ENCODE data around the gene MSH5. TPM values are rescaled to one million over a fixed set of nuclear protein-coding genes. Genes with fewer than 3 reads are reported as not detected.

MSH5 gene
- total RNA-seq, 2 experiments from 2014 or later = 13.6 to 13.7 TPM

DNA sequence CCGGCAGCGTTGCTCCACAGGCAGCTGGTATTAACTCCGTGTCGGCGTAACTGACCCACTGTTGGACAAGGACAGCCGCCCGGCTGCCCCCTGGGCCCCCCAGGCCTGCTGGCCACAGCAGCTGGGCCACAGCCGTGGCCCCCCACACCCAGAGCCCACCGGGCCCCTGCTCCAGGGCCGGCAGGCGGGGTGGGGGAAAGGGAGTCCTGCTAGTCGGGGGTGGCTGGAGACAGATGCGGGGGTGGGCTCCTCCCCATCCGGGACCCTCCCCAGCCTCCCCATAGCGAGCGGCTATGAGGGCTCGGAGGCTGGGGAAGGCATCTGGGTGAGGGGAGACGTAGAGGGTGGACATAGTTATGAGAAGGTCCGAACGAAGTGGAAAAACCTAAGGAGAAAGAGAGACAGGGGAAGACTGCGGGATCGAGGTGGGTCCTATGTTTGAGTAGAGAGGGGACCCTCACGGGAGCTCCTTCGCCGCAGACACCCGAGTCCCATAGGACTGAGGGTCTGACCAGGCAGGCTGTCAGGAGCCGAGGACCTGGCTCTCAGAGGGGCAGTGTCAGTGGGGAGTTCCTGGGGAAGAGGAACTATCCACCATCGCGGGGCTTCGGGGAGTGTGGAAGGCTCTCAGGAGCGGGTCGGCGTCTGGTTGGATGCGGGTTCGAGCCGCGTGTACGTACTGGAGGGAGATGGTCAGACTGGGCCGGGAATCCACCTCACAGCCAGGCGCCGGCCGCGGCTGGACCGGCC lies 55.2 kb downstream of the MSH5 start:
- Mint-ChIP-seq H3K9me3 (no peaks in the 10 kb centered on the region), H3K27me3 (no peaks in the 10 kb centered on the region), H3K4me1 (ENCODE audit: low read depth) (peaks cover 42% of the 10 kb centered on the region), H3K27ac (peak overlapping the region; percentile 54), H3K4me3 (peak overlapping the region; percentile 97), H3K36me3 (ENCODE audit: low read depth) (peaks cover 38% of the 10 kb centered on the region)
- peaks cover 49% of the 10 kb centered on the region for H3K4me1 ChIP-seq (ENCODE audit: insufficient read depth, low read length)
- ChIA-PET POLR2A (interaction anchor here (0.6 to 3.2 kb wide), 16 partner anchors 10 to 1177 kb away, joined by 3 to 28 read pairs (median 4); partner anchors contain the start of genes GPANK1, HSPA1A, HSPA1B and HSPA1L), CTCF (interaction anchor here (1.1 to 2.4 kb wide), 10 partner anchors 11 to 141 kb away, joined by 4 to 27 read pairs (median 8); partner anchors contain the start of genes CLIC1, DDAH2, HSPA1A and HSPA1L)
- intact Hi-C loops (cut with DNase I, micrococcal nuclease) = loop anchor here (2.0 to 5.0 kb wide), 5 partner anchors 20 to 64 kb away; partner anchors contain the start of genes HSPA1A (in 1 of the 2), HSPA1B (in 1 of the 2) and HSPA1L (in 1 of the 2)
- TF ChIP-seq, protein P1, sequence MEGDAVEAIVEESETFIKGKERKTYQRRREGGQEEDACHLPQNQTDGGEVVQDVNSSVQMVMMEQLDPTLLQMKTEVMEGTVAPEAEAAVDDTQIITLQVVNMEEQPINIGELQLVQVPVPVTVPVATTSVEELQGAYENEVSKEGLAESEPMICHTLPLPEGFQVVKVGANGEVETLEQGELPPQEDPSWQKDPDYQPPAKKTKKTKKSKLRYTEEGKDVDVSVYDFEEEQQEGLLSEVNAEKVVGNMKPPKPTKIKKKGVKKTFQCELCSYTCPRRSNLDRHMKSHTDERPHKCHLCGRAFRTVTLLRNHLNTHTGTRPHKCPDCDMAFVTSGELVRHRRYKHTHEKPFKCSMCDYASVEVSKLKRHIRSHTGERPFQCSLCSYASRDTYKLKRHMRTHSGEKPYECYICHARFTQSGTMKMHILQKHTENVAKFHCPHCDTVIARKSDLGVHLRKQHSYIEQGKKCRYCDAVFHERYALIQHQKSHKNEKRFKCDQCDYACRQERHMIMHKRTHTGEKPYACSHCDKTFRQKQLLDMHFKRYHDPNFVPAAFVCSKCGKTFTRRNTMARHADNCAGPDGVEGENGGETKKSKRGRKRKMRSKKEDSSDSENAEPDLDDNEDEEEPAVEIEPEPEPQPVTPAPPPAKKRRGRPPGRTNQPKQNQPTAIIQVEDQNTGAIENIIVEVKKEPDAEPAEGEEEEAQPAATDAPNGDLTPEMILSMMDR (IDR thresholded peaks at IDR 0.05) = no peak
- peak; percentile 12 for ATAC-seq (ENCODE audit: poor library complexity)
- peaks cover 9% of the 10 kb centered on the region for H3K36me3 ChIP-seq (ENCODE audit: insufficient read depth, low read length)
- H3K27me3 ChIP-seq (ENCODE audit: control insufficient read depth in 1 of 2, insufficient read depth in 2 of 2, low read length in 2 of 2) = no peaks in the 10 kb centered on the region
- no peaks in the 10 kb centered on the region for H3K9me3 ChIP-seq (ENCODE audit: control insufficient read depth in 1 of 2, insufficient read depth in 1 of 2, low read length in 2 of 2)
- H3K27ac ChIP-seq (ENCODE audit: low read depth in 1 of 2, low read length in 2 of 2) = peak overlapping the region; percentile 70 to 90
- peak overlapping the region; percentile 77 for H3K4me3 ChIP-seq (ENCODE audit: low read length)
- DNase-seq = peak in 1 of 14 experiments; percentile 51

DNA sequence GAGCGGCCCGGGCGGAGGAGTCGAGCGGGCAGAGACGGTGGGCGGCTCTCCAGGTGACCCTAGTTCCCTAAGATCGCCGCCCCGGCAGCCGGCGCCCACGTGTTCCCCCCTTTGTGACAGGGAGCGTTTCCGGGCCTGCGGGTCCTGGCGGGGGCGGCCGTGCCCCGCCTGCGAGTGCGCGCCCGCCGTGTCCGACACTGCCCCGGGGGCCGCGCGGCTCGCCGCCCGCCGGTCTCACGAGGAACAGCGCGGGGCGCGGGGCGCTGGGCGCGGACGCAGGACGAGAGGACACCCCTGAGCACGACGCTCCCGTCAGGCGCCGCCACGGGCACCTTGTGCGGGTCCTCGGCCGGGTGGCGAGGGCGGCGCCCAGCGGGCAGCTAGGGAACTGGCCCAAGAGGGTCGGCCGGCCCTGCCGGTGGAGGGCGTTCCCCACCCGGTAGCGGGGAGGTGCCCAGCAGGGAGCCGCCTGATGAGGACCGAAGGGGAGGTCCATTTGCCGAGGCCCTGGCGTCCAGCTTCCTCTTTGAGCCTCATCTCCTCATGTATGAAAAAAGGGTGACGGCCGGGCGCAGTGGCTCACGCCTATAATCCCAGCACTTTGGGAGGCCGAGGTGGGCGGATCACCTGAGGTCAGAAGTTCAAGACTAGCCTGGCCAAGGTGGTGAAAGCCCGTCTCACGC lies 56.0 kb downstream of the MSH5 start, which contains the start of gene VARS1:
TSS of gene VARS1 (minus strand) at position 137 of the 683 bp plus-strand sequence. CDS start 535 bp downstream, outside the sequence.
- Histone ChIP-seq H3K4me3 (ENCODE audit: low read length) (peak within 1 kb of the TSS; percentile 77), H3K27me3 (ENCODE audit: control insufficient read depth in 1 of 2, insufficient read depth in 2 of 2, low read length in 2 of 2) (no peaks in the 10 kb centered on the region), H3K27ac (ENCODE audit: low read depth in 1 of 2, low read length in 2 of 2) (peak within 1 kb of the TSS; percentile 81 to 90), H3K36me3 (ENCODE audit: insufficient read depth, low read length) (peaks cover 7% of the 10 kb centered on the region), H3K9me3 (ENCODE audit: control insufficient read depth in 1 of 2, insufficient read depth in 1 of 2, low read length in 2 of 2) (no peaks in the 10 kb centered on the region), H3K4me1 (ENCODE audit: insufficient read depth, low read length) (peaks cover 49% of the 10 kb centered on the region)
- intact Hi-C loops (cut with DNase I, micrococcal nuclease) = loop anchor here (2.0 to 5.0 kb wide), 5 partner anchors 19 to 65 kb away; partner anchors contain the start of genes HSPA1A (in 1 of the 2), HSPA1B (in 1 of the 2) and HSPA1L (in 1 of the 2)
- Mint-ChIP-seq H3K4me1 (ENCODE audit: low read depth) (peaks cover 38% of the 10 kb centered on the region), H3K27ac (peak within 1 kb of the TSS; percentile 54), H3K27me3 (no peaks in the 10 kb centered on the region), H3K9me3 (no peaks in the 10 kb centered on the region), H3K36me3 (ENCODE audit: low read depth) (peaks cover 34% of the 10 kb centered on the region), H3K4me3 (peak within 1 kb of the TSS; percentile 97)
- TF ChIP-seq, protein P1 (IDR thresholded peaks at IDR 0.05) = peak; percentile 76
- CTCF ChIA-PET = interaction anchor here (1.1 to 2.4 kb wide), 11 partner anchors 10 to 142 kb away, joined by 4 to 27 read pairs (median 8); partner anchors contain the start of genes CLIC1, DDAH2, HSPA1A and HSPA1L
- POLR2A ChIA-PET = interaction anchor here (0.6 to 3.2 kb wide), 21 partner anchors 11 to 1178 kb away, joined by 3 to 28 read pairs (median 4); partner anchors contain the start of genes CLIC1, DXO, GPANK1 and HSPA1A
- peak; percentile 69 to 94 (median 80) for DNase-seq
- ATAC-seq (ENCODE audit: poor library complexity) = peak; percentile 79

DNA sequence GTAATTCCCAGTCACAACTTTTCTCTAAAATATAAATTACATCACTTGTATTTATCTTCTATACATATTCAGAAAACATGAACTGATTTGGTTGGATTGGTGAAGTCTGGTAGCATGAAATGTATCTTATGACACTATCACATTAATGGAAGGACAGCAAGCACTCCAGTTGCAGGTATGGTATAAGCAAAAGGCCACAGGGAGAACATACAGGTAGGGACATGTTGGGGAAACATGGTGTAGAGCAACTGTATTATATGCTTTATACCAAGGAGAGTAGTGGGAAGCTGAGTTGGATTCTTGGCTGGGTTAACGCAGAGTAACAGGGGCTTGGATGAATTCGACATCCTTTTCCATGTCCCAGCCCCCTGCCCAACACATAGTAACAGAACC lies 57.2 kb downstream of the MSH5 start:
- CTCF ChIA-PET = interaction anchor here (1.1 to 1.7 kb wide), 2 partner anchors 17 to 27 kb away, joined by 4 to 19 read pairs; partner anchors contain the start of genes HSPA1A and HSPA1L
- DNase-seq (no peak), ATAC-seq (ENCODE audit: poor library complexity) (no peak)
- TF ChIP-seq, protein P1 (IDR thresholded peaks at IDR 0.05) = no peak
- Histone ChIP-seq H3K27me3 (ENCODE audit: control insufficient read depth in 1 of 2, insufficient read depth in 2 of 2, low read length in 2 of 2) (no peaks in the 10 kb centered on the region), H3K36me3 (ENCODE audit: insufficient read depth, low read length) (no peaks in the 10 kb centered on the region), H3K4me3 (ENCODE audit: low read length) (no peak overlapping the region), H3K27ac (ENCODE audit: low read depth in 1 of 2, low read length in 2 of 2) (peak overlapping the region; percentile 50 to 70), H3K4me1 (ENCODE audit: insufficient read depth, low read length) (peaks cover 45% of the 10 kb centered on the region), H3K9me3 (ENCODE audit: control insufficient read depth in 1 of 2, insufficient read depth in 1 of 2, low read length in 2 of 2) (no peaks in the 10 kb centered on the region)
- no peaks in the 10 kb centered on the region for H3K9me3 Mint-ChIP-seq
- H3K27me3 Mint-ChIP-seq = no peaks in the 10 kb centered on the region
- peaks cover 30% of the 10 kb centered on the region for H3K36me3 Mint-ChIP-seq (ENCODE audit: low read depth)
- POLR2A ChIA-PET = interaction anchor here (1.0 to 3.2 kb wide), 8 partner anchors 10 to 94 kb away, joined by 3 to 28 read pairs (median 6); partner anchors contain the start of genes ABHD16A, CLIC1, DDAH2 and HSPA1A
- intact Hi-C loops (cut with DNase I, micrococcal nuclease) = loop anchor here in 1 of 2 experiments (5.0 kb wide), 1 partner anchor 35 kb away; no protein-coding TSS in a partner anchor
- peaks cover 32% of the 10 kb centered on the region for H3K4me1 Mint-ChIP-seq (ENCODE audit: low read depth)
- peak overlapping the region; percentile 54 for H3K27ac Mint-ChIP-seq
- peak overlapping the region; percentile 81 for H3K4me3 Mint-ChIP-seq

Data from CD4-positive, alpha-beta T cell (primary cell).